22Rv1 (cell line): Measurements from ENCODE around the gene GPS2.

Experiments used
- H3K27ac ChIP-seq: fragments of 450-650 bp; 2 replicates; pipeline ENCODE4 v1.5.1; 2017
- ZFX ChIP-seq: fragments of 450-650 bp; IDR thresholded peaks from 2 replicates; pipeline ENCODE4 v1.6.1; 2017; ENCODE audit warnings: antibody characterized with exemption, borderline replicate concordance
- TF ChIP-seq, protein P1 (sequence below): fragments of 450-650 bp; IDR thresholded peaks from 2 replicates; pipeline ENCODE4 v1.5.1; 2017; ENCODE audit warnings: mild to moderate bottlenecking

GPS2 gene

DNA sequence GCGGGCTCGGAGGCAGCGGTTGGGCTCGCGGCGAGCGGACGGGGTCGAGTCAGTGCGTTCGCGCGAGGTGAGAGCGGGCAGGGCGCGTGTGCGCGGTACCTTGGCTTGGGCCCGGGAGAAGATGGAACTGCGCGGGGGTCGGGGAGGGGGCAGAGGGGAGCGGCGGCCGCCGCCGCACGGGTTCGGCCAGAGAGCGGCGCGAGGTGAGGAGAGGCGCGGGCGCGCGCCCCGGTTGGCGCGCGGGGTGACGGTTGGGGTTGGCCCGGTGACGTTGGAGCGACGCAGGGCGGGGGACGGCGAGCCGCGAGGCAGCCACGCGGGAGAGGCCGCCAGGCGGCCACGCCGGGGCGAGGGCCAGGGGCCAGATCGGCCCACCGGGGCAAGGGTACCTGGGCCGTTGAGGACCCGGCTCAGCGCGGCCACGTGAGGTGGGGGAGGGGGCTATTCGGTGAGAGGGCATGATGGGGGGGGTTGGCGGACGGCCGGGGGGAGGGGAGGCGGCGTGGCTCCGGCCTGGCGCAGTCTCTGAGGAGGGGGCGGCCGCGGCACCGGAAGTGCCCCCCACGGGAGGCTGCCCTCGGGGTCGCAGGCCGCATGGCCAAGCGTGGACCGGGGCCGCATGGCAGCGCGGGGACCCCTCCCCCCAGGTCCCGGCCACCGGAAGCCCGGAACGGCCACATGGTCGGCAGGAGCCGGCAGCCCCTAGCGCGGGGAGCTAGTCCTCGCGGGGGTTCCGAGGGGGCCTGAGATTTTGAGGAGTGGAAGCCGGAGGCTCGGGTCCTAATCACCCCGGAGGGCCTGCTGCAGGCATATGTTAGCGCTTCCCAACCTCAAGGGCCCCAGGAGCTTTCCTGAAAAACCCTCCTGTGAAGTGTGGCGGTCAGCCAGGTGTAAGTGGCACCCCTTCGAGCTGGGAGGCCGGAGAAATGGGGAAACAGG, 7.2 kb downstream of the GPS2 start:
- peak overlapping the region; percentile 99 for H3K27ac ChIP-seq
- TF ChIP-seq, protein P1, sequence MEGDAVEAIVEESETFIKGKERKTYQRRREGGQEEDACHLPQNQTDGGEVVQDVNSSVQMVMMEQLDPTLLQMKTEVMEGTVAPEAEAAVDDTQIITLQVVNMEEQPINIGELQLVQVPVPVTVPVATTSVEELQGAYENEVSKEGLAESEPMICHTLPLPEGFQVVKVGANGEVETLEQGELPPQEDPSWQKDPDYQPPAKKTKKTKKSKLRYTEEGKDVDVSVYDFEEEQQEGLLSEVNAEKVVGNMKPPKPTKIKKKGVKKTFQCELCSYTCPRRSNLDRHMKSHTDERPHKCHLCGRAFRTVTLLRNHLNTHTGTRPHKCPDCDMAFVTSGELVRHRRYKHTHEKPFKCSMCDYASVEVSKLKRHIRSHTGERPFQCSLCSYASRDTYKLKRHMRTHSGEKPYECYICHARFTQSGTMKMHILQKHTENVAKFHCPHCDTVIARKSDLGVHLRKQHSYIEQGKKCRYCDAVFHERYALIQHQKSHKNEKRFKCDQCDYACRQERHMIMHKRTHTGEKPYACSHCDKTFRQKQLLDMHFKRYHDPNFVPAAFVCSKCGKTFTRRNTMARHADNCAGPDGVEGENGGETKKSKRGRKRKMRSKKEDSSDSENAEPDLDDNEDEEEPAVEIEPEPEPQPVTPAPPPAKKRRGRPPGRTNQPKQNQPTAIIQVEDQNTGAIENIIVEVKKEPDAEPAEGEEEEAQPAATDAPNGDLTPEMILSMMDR = no peak
- TF ChIP-seq ZFX = no peak

- peak within 1 kb of the TSS; percentile 99 for H3K27ac ChIP-seq
- TF ChIP-seq ZFX = no peak
- TF ChIP-seq, protein P1 = no peak
Measured at GRCh38 chr17:7306911-7307685, 8.1 kb downstream of the GPS2 start, which contains the start of gene EIF5A. TSS of gene EIF5A (plus strand) at chr17:7307628. CDS start at chr17:7309636, 2,008 bp downstream.

DNA sequence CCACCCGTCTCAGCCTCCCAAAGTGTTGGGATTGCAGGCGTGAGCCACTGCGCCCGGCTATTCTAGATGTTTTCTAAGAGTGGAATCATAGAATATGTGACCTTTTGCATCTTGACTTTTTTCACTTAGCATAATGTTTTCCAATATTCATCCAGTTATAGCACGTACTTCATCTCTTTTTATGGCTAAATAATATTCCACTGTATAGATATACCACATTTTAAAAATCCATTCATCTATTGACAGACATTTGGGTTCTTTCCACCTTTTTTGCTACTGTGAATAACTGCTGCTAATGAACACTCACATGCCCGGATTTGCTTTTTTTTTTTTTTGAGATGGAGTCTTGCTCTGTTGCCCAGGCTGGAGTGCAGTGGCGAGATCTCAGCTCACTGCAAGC, 11.0 kb downstream of the GPS2 start:
- TF ChIP-seq, protein P1 = no peak
- no peak for TF ChIP-seq ZFX
- H3K27ac ChIP-seq = no peak overlapping the region

DNA sequence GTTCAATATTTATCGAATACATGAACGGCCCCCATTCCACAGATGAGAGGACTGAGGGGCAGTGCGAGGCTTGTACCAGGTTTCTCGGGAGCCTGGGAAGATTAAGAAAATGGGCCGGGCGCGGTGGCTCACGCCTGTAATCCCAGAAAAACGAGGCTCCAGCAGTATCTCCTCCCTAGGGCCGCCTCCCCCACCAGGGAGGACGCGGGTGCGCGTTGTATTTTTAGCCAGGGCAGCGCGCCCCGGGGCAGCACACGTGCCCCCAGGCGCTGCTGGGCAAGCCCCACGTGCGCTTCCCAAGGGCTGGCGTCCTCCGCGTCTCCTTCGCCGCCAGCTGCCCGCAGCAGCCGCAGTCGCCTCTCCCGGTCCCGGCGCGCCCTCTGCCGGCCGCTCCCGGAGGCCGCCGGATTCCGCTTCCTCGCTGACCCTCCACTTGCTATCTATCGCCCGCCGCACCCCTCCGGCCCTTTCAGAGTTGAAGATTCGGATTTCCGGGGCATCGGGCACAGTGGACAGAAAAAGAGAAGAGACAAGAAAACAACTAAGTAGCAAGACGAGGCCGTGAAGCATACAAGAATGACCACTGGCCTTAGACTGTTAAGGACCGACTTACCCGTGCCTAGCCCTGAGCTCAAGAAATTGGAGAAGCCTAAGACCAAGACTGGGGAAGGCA, 18.8 kb downstream of the GPS2 start:
- TF ChIP-seq, protein P1 = peak; percentile 98
- TF ChIP-seq ZFX = no peak
- peak overlapping the region; percentile 100 for H3K27ac ChIP-seq

DNA sequence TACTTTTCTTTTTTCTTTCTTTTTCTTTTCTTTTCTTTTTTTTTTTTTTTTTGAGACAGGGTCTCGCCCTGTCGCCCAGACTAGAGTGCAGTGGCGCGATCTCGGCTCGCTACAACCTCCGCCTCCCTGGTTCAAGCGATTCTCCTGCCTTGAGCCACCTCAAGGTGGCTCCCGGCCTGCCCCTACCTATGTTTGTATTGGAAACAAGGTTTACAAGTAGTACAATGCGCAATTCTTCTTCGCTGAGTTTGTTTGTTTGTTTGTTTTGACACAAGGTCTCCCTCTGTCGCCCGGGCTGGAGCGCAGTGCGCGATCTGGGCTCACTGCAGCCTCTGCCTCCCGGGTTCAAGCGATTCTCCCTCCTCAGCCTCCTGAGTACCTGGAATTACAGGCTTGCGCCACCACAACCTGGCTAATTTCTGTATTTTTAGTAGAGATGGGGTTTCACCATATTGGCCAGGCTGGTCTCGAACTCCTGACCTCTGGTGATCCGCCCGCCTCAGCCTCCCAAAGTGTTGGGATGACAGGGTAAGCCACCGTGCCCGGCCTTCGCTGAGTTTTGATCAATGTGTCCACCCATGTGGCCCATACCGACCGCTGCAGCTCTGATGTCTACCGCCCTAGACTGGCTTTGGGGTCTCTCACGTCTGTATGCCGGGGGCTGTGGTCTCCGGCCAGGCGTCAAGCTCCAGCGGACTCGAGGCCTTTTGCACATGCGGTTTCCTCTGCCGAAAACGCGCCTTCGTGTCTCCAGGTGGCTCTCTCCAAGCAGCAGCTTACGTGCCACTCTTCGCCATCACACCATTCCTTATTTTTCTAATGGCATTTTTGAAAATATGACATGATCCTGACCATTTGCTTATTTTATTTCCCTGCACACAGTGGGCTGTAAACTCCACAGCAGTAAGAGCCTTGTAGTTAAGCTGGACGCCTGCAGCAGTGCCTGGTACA, 19.7 kb downstream of the GPS2 start:
- H3K27ac ChIP-seq = peak overlapping the region; percentile 100

DNA sequence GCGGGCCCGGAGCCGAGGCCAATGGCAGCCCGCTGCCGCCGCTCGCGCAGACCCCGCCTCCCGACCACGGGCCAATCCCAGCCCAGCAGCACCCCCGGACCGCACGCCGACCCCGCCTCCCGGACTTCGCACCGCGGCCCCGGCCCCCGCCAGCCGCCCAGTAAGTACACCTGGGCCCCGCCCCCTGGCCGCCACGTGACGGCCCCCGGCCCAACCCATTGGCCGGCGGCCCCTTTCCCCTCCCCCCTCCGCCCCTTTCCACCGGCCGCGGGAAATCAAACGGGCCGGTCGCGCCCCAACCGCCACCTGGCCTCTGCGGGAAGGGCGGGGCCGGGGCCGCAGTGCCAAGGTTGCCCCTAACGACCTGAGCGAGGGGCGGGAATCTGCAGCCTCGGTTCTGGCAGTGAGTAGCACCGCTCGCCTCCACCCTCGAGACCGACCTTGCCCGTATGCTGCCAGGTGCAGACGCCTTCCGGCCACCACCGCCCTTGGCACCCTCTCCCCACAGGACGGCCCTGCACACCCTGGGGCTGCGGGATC, 20.5 kb downstream of the GPS2 start, which contains the start of gene YBX2:
Gene YBX2 (minus strand): TSS at position 26 of the 540 bp plus-strand sequence. CDS start 139 bp downstream, outside the sequence.
- peak within 1 kb of the TSS; percentile 100 for H3K27ac ChIP-seq
- TF ChIP-seq, protein P1 = no peak
- no peak for TF ChIP-seq ZFX

More for the DNA sequence above, 19.7 kb downstream of the GPS2 start:
- TF ChIP-seq, protein P1 = peak; percentile 74
- TF ChIP-seq ZFX = no peak
